GM23248 (cell line): Measurements from ENCODE around the gene ASB13. TPM values are rescaled to one million over a fixed set of nuclear protein-coding genes. Genes with fewer than 3 reads are reported as not detected.

ENCODE experiments used
- DNase-seq: peaks from one replicate; pipeline ENCODE4 v3.0.0-alpha.2; 2015
- H2AFZ ChIP-seq: fragments of 200-600 bp; sonication (generic); 2 replicates; pipeline ENCODE4 v1.6.1; 2016; ENCODE audit warnings: antibody characterized with exemption
- H3F3A ChIP-seq: fragments of 200-600 bp; sonication (generic); 2 replicates; pipeline ENCODE4 v1.6.1; 2016; ENCODE audit warnings: mild to moderate bottlenecking, antibody characterized with exemption, mixed run types; ENCODE audit not compliant: insufficient read depth
- H3K27ac ChIP-seq: fragments of 200-600 bp; sonication (generic); 2 replicates; pipeline ENCODE4 v1.5.1; 2016; ENCODE audit warnings: mild to moderate bottlenecking
- H3K27me3 ChIP-seq: fragments of 200-600 bp; sonication (generic); replicated peaks from 2 replicates; pipeline ENCODE4 v1.6.1; 2016; ENCODE audit warnings: mild to moderate bottlenecking; ENCODE audit not compliant: insufficient read depth
- H3K36me3 ChIP-seq: fragments of 200-600 bp; sonication (generic); 2 replicates; pipeline ENCODE4 v1.6.1; 2016; ENCODE audit warnings: low read depth, mild to moderate bottlenecking
- H3K4me1 ChIP-seq: fragments of 200-600 bp; sonication (generic); 2 replicates; pipeline ENCODE4 v1.6.1; 2016; ENCODE audit warnings: mild to moderate bottlenecking; ENCODE audit not compliant: insufficient read depth
- H3K4me2 ChIP-seq: fragments of 200-600 bp; sonication (generic); one replicate; pipeline ENCODE4 v1.6.1; 2016; ENCODE audit warnings: mild to moderate bottlenecking; ENCODE audit not compliant: unreplicated experiment
- H3K4me3 ChIP-seq: fragments of 200-600 bp; sonication (generic); 2 replicates; pipeline ENCODE4 v1.5.1; 2016; ENCODE audit warnings: mild to moderate bottlenecking
- H3K79me2 ChIP-seq: fragments of 200-600 bp; sonication (generic); 2 replicates; pipeline ENCODE4 v1.6.1; 2016; ENCODE audit warnings: mild to moderate bottlenecking; ENCODE audit not compliant: insufficient read depth
- H3K9ac ChIP-seq: fragments of 200-600 bp; sonication (generic); 2 replicates; pipeline ENCODE4 v1.6.1; 2016; ENCODE audit warnings: mild to moderate bottlenecking
- H3K9me2 ChIP-seq: fragments of 200-600 bp; sonication (generic); 2 replicates; pipeline ENCODE4 v1.6.1; 2016; ENCODE audit warnings: mixed run types, mild to moderate bottlenecking, moderate library complexity; ENCODE audit not compliant: insufficient read depth
- H3K9me3 ChIP-seq: fragments of 200-600 bp; sonication (generic); one replicate; pipeline ENCODE4 v1.6.1; 2017; ENCODE audit warnings: low read depth
- H4K20me1 ChIP-seq: fragments of 200-600 bp; sonication (generic); 2 replicates; pipeline ENCODE4 v1.6.0; 2016; ENCODE audit not compliant: insufficient read depth
- EZH2 ChIP-seq: fragments of 200-600 bp; sonication (generic); IDR thresholded peaks from 2 replicates; pipeline ENCODE4 v1.6.1; 2018; ENCODE audit warnings: antibody characterized with exemption, mild to moderate bottlenecking; ENCODE audit not compliant: insufficient read depth, poor library complexity, severe bottlenecking
- EZH2phosphoT487 ChIP-seq: fragments of 200-600 bp; sonication (generic); IDR thresholded peaks from 2 replicates; pipeline ENCODE4 v1.6.1; 2018; ENCODE audit warnings: antibody characterized with exemption, moderate library complexity, mild to moderate bottlenecking, low read depth; ENCODE audit not compliant: insufficient read depth
- WGBS, 2 experiments: methylation state at CpG; one replicate each; pipeline ENCODE4 v1.1.6; 2015 to 2017; ENCODE audit warnings: low lambda C conversion rate in 2 of 2, low coverage in 1 of 2; ENCODE audit errors: missing lambda C conversion rate in 2 of 2; 5-methylcytosine and 5-hydroxymethylcytosine counted together
- in situ Hi-C: fragments of 300-500 bp; cut with MboI; formaldehyde crosslinking; loops from 2 replicates; pipeline ENCODE4 v1.15.0; 2020
- polyA plus RNA-seq: library from polyadenylated mRNA; unstranded; fragments of >200 nt; fragmentation: Nextera tagmentation; extraction: Ambion mirVana; gene quantifications from 2 replicates; pipeline ENCODE4 v1.2.1, GENCODE V29; 2016
- total RNA-seq: library from RNA; depleted of rRNA; stranded (reverse); fragments of >200 nt; shearing (Covaris generic); gene quantifications from 2 replicates; pipeline ENCODE4 v1.2.3, GENCODE V29; 2014

The ASB13 gene
- total and polyA plus RNA-seq, 2 experiments from 2014 or later, result 7.5 to 8.9 TPM

DNA sequence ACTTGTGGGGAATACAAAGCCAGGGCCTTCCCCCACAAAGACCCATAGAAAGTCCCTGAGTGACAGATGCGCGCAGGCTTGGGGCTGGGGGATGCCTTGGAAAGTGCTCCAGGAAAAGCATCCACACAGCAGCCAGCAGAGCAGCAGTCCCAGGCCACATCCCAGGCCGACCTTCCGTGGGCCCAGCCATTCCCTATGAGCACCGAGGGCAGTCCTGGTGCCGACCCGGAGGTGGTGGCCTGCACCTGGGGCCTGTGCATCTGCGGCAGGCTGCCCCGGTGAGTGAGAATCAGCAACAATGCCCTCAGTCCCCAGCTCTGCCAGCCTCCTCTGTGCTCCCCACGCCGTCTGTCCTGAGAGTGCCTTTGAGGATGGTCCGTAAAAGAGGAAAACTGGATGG, 26.4 kb downstream of the ASB13 start:
- TF ChIP-seq EZH2 (no peak), EZH2phosphoT487 (no peak)
- WGBS, 2 experiments, result 89 to 91% methylated on average over 12 of the region's 12 CpGs
- Histone ChIP-seq H3K36me3 (peaks cover 10% of the 10 kb centered on the region; the same call in 1 of the 2 replicates), H3K79me2 (no peaks in the 10 kb centered on the region), H3K9ac (no peak overlapping the region), H3K4me3 (no peak overlapping the region), H3K9me3 (no peaks in the 10 kb centered on the region), H4K20me1 (no peaks in the 10 kb centered on the region), H3F3A (0 out of 2 replicates have a peak, but pooled peaks cover 9% of the 10 kb centered on the region), H2AFZ (no peak overlapping the region), H3K4me1 (peaks cover 12% of the 10 kb centered on the region), H3K9me2 (no peaks in the 10 kb centered on the region), H3K4me2 (no peak overlapping the region), H3K27ac (no peak overlapping the region), H3K27me3 (no peaks in the 10 kb centered on the region)
- DNase-seq, result no peak
- in situ Hi-C loops, result no loop called here

DNA sequence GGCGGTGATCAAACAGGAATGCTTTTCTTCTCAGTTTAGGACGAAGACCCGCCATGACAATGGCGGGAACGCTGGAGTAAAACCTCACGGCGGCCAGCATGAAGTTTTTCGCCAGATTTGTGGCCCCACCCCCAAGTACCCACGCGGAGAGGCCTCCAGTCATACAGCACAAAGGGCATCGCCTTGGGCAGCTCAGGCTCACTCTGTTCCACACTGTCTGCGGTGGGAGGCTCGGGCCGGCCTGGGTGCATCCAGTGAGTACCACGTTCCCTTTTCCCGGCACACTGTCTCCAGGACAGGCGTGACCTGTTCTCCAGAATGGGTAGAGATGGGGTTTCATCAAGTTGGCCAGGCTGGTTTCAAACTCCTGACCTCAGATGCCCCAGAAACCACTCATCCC, 27.3 kb downstream of the ASB13 start:
- H3K9me3 ChIP-seq, result no peaks in the 10 kb centered on the region
- H3K4me2 ChIP-seq, result no peak overlapping the region
- peaks cover 12% of the 10 kb centered on the region for H3K4me1 ChIP-seq
- no peaks in the 10 kb centered on the region for H3K79me2 ChIP-seq
- 93 to 95% methylated on average over 17 of the region's 17 CpGs for WGBS, 2 experiments
- H3K36me3 ChIP-seq, result peaks cover 10% of the 10 kb centered on the region; the same call in 1 of the 2 replicates
- H3K27ac ChIP-seq, result no peak overlapping the region
- TF ChIP-seq EZH2phosphoT487 (no peak), EZH2 (no peak)
- no peaks in the 10 kb centered on the region for H3K27me3 ChIP-seq
- H3K9ac ChIP-seq, result no peak overlapping the region
- H2AFZ ChIP-seq, result no peak overlapping the region
- H4K20me1 ChIP-seq, result no peaks in the 10 kb centered on the region
- H3F3A ChIP-seq, result 0 out of 2 replicates have a peak, but pooled peaks cover 9% of the 10 kb centered on the region
- in situ Hi-C loops, result no loop called here
- no peak overlapping the region for H3K4me3 ChIP-seq
- no peaks in the 10 kb centered on the region for H3K9me2 ChIP-seq
- DNase-seq, result no peak

DNA sequence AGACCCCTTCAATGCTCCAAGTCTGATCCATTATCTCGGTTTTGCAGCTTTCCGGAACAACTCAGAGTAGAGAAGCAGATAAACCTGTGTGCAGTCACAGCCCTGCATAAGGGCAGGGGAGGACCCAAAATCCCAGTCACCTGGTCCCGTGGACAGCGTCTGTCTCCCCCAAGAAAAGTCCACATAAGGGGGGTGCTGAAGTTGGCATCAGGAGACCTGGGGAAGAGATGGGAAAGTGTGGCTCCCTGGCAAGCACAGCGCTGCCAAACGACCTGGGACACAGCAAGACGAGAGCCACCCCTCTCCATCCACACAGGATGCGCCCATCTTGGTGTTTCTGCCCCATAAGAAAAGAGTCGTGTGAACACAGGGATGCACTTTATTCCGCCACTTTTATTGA, 27.9 kb downstream of the ASB13 start:
- H3K9me3 ChIP-seq, result no peaks in the 10 kb centered on the region
- H3K4me1 ChIP-seq, result peaks cover 8% of the 10 kb centered on the region
- no peaks in the 10 kb centered on the region for H4K20me1 ChIP-seq
- no peak overlapping the region for H3K4me2 ChIP-seq
- H3K9ac ChIP-seq, result no peak overlapping the region
- H3K27ac ChIP-seq, result no peak overlapping the region
- H3K4me3 ChIP-seq, result no peak overlapping the region
- H3F3A ChIP-seq, result 0 out of 2 replicates have a peak, but pooled peaks cover 4% of the 10 kb centered on the region
- H2AFZ ChIP-seq, result no peak overlapping the region
- DNase-seq, result no peak
- no peak for TF ChIP-seq EZH2phosphoT487
- TF ChIP-seq EZH2, result no peak
- in situ Hi-C loops, result no loop called here
- peaks cover 10% of the 10 kb centered on the region; the same call in 1 of the 2 replicates for H3K36me3 ChIP-seq
- H3K9me2 ChIP-seq, result no peaks in the 10 kb centered on the region
- no peaks in the 10 kb centered on the region for H3K27me3 ChIP-seq
- 94 to 99% methylated on average over 10 of the region's 10 CpGs for WGBS, 2 experiments
- H3K79me2 ChIP-seq, result no peaks in the 10 kb centered on the region

DNA sequence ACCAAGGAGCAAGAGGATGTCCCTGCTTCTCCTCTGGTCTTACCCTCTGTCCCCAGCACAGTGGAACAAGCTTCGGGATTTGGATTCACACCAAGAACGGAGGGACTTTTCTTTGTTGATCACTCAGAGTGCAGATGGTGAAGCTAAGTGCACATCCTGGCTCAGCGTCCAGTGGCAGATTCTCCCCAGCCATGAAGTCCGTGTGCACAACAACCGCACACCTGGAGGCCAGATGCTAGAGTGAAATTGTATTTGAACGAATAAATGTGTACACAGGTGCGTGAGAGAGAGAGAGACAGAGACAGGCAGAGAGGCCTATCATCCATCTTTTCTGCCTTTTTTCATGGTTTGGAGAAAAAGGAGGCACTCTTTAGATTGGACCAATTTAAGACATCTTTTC, 31.5 kb downstream of the ASB13 start:
- WGBS, 2 experiments, result 73 to 82% methylated on average over 7 of the region's 7 CpGs
- TF ChIP-seq EZH2phosphoT487 (no peak), EZH2 (no peak)
- Histone ChIP-seq H3F3A (no peaks in the 10 kb centered on the region), H3K9me3 (no peaks in the 10 kb centered on the region), H3K9ac (no peak overlapping the region), H3K9me2 (no peaks in the 10 kb centered on the region), H3K4me2 (no peak overlapping the region), H3K27me3 (no peaks in the 10 kb centered on the region), H2AFZ (no peak overlapping the region), H3K36me3 (no peaks in the 10 kb centered on the region), H3K4me3 (no peak overlapping the region), H3K27ac (no peak overlapping the region), H3K79me2 (no peaks in the 10 kb centered on the region), H4K20me1 (no peaks in the 10 kb centered on the region), H3K4me1 (peaks cover 8% of the 10 kb centered on the region; the same call in 1 of the 2 replicates)
- DNase-seq, result no peak
- in situ Hi-C loops, result no loop called here
